ENCODE data around the gene NMT1.

Gene NMT1

DNA sequence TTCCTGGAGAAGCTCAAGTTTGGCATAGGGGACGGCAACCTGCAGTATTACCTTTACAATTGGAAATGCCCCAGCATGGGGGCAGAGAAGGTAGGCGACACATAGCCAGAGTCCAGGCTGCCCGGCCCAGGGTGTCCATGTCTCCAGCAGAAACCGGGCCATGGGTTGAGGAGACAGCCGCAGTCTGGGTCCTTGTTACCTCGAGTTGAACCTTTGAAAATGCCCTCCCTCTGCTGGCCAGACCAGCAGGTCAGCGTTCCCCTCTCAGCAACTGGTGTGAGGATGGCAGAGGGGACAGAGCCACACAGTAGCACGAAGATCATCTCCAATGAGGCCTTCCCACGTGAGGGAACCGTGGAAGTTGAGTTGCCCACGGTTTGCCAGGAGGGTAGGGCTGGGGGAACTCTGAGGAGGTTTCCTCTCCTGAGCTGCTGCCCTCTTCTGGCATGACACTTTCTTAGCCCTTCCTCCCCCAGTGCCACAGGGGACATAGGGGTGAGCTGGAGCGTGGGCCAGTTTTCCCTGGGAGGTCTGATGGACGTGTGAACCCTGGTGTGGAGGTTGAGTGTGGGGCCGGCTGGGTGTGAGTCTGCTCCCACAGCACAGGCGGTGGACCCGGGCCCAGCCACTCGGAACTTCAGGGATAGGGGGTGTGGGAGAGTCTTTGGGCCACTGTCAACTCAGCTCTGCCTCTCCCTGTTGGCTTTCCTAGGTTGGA lies 43.9 kb downstream of the NMT1 start:
- no peak for DNase-seq (ENCODE audit: low spot score)

DNA sequence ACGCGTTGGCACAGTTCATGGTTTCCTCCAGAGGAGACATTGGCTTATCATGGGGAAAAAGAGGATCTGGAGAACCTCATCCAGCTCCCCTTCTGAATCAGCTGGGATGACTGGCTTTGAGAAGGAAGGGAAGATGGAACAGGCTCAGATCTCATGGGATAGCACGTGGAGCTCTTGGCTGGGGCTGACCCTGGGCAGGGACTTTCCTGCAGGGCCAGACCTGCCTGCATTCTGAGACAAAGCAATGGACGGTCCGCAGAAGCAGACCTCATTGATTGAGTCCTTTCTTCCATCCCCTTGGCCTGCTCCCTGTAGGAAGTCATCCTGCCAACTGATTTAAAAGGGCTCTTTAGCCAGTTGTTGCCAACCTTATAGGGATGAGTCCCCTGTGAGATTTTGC lies 45.0 kb downstream of the NMT1 start:
- no peak for DNase-seq (ENCODE audit: low spot score)

DNA sequence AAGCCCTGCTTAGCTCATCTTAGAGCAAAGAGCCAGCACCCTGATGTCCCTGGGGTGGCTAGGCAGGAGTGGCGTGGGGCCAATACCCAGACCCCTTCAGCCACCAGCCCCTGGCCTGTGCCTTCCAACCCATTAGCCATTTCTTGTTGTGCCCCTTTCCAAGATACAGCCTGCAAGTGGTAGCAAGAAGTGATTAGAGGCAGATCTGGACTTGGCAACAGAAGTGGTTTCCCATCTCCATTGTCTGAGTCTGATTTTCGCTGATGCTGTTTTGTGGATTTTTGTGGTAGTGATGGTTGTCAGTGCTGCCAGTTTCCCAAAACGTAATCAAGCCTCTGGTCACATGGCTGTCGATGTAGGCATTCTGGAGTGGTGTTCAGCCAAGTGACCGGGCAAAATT lies 45.5 kb downstream of the NMT1 start:
- no peak for DNase-seq (ENCODE audit: low spot score)

DNA sequence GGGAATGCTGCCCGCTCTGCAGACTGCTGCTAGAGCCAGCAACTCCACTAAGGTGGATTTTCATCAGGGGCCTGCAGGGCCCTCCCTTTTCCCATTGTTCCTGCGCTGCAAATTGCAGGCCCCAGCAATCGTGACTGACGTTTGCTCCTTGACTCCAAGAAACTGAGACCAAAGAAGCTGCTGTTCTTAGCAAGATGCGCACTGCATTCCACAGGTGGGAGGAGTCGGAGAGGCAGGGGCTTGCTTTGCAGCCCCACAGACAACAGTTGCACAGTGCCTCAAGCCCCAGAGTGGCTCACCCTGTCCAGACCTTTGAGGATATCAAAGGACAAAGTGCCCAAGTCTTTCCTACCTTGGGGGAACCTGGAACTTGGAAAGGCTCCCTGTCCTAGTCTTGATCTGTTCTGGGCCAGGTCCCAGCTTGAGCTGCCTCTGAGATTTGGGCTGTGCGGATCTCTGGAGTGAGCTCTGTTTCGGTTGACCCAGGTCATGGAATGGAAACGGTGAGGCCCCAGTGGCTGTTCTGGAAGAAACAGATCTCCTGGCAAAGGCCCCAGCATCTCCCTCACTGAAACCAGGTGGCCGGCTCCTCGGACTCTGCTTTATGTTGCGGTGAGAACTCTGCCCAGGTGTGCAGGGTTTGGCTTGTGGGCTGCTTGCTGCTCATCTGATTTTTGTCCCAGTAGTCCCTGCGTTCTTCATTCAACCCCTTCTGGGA lies 46.3 kb downstream of the NMT1 start:
- no peak for DNase-seq (ENCODE audit: low spot score)

DNA sequence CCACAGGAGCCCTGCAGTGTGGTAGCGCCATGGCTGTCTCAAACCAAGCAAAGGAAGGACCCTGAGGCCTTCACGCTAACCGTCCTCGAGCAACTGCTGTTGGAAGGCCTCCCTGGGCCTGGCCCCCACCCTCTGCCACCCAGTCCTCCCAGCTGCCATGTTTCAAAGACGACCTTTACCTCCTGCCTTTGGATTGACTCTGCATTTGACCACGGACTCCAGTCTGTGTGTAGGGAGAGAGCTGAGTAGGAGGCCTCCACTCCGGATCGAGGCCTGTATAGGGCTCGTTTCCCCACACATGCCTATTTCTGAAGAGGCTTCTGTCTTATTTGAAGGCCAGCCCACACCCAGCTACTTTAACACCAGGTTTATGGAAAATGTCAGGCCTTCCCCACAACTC lies 46.9 kb downstream of the NMT1 start:
- DNase-seq (ENCODE audit: low spot score) = no peak

DNA sequence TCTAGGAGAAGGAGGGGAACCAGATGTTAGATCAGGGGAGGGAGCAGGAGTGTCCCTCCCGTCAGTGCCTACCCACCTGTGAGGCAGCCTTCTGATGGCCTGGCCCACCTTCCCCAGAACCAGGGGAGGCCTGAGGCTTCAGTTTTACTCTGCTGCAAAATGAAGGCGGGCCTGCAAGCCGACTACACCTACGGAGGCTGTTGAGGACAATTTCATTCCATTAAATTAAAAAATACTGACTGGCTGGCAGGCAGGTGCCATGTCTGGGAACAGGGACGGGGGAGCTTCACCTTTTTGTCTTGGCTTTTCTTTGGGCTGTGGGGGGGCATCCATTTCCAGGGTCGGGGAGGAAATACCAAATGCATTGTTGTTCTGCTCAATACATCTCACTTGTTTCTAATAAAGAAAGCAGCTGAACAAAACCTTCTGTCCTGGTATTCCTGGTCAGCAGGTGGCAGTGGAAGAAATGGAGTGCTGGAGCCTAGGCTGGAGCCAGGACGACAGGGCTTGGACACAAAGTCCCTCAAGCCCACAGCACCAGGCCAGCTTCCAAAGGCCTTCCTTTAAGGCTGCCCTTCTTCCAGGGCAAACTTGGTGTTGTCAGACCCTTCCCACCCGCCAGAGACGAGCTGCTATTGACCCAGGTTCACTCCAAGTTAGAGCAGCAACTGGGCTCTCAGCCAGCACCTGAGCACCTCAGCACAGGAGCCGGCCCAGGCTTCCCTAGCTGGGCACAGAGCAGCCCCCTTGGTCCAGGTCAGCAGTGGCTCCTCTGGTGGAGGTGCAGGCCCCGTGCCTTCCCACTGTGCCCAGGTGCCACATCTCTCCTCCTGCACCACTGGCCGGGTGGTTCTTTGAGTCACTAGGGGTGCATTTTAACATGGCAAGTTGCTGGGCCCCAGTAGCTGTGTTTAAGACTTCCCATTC lies 47.7 kb downstream of the NMT1 start:
- DNase-seq (ENCODE audit: low spot score) = no peak

DNA sequence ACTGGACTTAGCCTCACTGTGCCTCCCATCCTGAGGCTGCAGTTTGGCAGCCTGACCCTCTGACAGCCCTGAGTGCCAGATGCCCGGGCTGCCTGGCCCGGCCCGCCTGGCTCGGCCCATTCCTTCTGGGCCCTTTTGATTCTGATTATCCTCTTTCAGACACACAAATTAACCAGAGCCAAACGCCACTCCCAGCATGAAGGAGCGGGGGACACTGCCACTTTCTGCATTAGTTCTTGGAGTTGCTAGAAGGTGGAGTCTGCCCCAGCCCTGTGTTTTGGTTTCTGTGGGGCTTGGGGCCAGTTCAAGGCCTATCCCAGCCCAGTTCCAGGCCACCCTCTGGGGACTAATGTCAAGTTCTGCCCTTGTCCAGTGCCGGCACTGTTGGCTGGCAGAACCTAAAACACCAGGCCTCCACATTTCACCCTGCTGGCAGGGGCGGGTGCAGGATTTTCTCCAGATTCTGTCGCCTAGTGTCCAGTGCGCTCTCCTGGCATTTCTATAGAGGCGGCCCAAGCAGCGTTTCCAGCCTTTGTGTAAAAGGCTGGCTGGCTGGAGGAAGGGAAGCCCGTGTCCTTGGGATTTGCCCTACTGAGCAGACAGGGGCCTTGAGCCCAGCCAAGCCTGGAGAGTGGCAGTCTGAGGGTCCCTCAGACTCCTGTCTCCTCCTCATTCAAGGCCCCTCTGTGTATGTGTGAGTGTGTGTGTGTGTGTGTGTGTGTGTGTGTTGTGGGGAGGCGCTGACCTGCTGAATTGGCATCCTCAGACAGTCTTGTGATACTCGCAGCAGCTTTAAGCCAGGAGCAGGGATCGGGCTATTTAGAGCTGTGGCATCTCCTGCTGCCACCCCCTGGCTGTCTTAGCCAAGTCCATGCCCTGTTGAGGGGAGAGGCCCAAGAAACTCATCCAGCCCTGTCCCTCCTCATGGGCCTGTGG lies 49.8 kb downstream of the NMT1 start:
- peak; percentile 62 for DNase-seq (ENCODE audit: low spot score)

DNA sequence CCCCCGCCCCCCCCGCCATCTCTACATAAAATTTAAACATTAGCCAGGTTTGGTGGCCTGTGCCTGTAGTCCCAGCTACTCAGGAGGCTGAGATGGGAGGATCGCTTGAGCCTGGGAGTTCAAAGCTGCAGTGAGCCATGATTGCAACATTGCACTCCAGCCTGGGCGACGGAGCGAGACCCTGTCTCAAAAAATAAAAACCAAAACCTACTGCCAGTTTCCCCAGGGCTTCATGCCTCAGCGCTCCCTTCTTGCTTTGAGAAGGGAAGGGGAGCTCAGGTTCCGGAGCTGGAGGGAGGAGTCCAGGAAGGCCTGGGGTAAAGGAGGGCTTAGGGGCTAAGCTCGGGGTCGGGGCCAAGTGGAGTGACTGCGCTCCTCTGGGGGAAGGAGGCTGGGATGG lies 50.7 kb downstream of the NMT1 start:
- no peak for DNase-seq (ENCODE audit: low spot score)

DNA sequence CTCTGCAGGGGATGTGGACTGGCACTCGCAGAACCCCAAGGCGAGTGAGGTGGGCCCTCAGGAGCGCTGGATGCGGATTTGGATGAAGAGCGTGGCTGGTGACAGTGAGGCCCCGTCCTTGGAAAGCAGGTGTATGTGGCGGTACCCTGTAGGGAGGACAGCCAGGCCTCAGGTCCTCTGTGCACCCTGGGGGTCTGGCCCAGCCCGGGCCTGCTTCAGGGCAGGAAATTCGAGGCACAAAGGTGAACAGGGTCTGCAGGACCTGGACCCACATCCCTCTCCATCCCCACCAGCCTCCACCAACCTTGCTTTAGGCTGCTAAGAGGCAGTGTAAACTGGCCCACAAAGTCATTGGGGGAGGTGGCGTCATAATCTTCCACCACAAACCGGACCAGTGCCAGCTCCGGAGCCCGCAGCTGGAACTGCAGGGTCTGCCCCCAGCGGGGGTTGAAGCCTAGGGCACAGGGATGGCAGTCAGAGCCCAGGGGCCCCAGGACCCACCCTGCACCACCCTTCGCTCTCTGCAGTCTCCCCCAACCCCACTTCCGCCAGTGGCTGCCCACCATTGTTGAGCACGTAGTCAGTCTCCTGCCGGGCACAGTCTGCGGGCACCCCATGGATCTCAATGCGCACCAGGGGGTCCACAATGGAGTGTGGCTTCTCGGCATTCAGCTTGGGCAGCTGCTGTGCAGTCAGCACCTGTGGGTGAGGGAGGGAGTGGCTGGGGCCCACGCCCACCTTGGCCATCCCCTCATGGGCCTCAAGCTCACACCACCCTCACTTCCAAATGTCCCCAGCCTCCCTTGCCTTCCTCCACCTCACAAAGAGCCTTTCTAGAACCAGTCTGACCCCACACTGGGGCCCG lies 51.7 kb downstream of the NMT1 start:
- DNase-seq (ENCODE audit: low spot score) = no peak

DNA sequence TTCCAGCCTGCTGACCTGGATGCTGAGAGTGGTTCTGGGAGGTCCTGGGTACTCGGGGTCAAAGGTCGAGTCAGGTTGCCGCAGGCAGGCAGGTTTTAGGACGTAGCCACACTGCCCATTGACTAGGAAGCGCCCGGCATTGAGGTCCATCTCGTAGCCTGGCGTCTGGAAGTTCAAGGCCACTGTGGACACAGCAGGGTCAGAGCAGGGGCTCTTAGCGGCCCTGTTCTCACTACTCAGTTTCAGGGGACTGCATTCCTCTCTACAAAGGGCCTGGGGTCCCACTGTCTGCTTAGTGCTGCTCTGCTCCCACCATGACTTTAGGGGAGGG lies 52.3 kb downstream of the NMT1 start:
- DNase-seq (ENCODE audit: low spot score) = no peak

DNA sequence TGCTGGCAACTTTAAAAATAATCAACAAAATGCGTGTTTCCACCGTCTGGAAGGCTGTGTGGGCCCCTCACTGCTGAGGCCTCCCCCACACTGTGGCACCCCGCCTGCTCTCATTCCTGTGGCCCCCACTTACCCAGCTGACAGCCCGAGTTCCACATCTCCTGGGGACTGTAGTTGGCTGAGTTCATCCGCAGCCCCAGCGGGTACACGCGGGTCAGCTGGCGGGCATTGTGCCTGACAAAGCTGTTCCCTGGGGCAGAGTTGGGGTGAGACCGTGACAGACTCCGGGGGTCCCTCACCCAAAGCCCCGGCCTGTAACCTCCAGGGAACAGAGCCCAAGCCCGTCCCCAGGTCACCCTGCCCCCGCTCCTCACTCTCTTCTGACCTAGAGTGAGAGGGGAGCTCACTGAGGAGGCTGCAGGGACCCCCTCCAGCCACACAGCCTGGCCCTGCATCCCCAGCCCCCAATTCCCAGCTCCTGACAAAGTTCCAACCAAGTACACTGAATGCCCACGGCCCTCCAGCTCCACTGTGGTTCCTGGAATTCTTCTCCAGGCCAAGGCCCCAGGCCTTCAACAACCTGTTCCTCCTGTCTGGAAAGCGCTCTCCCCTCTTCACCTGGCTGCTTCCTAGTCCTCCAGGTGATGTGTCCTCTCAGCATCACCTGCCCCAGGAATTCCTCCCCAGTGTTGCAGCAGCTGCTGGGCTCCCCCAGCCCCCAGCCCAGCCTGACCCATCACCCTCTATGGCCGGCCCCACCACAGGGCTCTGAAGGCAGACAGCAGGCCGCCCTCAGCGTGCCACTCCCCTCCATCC lies 53.2 kb downstream of the NMT1 start:
- no peak for DNase-seq (ENCODE audit: low spot score)

DNA sequence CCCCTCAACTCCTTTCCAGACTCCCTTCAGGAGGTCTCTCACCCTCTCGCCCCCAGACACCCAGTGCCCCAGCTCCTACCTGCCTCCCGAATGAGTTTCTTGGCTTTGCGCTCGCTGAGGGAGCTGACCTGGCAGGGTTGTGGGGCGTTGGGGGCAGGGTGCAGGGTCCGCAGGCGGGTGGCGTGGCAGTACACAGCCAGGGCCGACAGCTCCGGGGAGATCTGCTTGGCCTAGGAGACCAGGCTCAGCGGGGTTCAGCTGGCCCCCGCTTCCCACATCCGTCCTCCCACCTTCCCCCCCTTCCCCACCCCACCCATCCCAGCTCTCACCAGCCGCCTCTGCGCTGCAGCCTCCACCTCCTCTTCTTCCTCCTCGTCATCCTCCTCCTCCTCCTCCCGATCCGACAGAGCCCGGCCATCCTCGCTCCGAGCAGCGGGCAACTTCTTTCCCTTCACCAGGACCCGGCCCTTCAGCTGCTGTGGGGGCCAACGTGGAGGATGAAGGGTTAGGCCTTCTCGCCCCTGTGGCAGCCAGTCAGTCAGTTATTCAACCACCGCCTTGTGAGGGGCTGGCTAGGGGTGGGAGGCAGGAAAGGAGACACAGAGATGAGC lies 54.0 kb downstream of the NMT1 start:
- no peak for DNase-seq (ENCODE audit: low spot score)

DNA sequence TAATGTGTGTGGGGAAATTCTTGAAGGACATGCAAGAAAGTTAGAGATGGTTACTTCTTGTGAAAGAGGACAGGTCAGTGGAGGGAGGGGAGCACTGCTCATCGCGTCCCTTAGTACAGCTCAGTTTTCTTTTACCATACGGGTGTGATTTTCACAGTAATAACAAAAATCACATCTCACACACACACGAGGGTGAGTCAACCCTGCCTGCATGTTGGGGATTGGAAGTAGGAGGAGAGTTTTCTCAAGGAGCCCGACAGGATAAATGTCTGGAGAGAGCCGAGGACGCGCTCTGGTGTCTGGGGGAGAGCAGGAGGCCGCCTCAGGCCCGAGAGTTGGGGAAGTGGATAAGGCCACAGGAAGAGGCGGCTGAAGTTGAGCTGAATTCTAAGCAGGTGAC lies 54.8 kb downstream of the NMT1 start:
- no peak for DNase-seq (ENCODE audit: low spot score)

DNA sequence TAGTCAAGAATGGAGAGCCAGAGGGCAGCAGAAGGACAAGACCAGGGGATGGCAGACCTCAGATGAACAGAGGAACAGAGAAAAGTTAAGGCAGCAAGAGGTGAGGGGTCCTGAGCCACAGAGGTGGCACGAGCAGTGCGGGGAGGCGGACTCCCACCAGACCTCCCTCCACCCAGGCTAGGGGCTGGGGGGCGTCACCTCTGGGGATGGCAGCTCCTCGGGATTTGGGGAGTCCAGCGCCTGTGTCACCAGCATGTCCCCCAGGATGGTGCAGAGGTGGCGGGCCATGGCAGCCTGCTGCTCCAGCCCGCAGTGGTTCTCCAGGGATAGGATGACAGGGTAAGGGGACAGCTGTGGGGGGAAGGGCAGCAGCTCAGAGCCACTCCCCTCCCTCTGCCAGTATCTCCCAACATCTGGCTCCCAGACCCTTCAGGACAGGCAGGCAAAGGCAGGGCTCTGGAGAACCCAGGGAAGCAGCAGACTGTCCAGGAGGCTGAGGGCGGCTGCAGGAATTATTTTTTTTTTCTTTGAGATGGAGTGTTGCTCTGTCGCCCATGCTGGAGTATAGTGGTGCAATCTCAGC lies 55.4 kb downstream of the NMT1 start:
- DNase-seq (ENCODE audit: low spot score) = no peak

DNA sequence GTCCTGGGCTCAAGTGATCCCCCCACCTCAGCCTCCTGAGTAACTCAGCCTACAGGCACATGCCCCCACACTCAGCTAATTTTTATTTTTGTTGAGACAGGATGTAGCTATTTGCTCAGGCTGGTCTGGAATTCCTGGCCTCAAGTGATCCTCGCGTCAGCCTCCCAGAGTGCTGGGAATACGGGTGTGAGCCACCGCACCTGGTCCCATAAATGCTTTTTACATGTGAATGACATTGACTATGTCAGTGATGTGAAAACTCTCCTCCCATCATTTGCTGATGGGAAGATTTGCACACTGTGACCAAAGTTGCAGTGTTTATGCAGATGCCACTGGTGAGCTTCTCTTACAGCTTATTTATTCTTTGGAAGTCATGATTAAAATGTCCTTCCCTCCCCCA lies 56.2 kb downstream of the NMT1 start:
- DNase-seq (ENCODE audit: low spot score) = no peak

DNA sequence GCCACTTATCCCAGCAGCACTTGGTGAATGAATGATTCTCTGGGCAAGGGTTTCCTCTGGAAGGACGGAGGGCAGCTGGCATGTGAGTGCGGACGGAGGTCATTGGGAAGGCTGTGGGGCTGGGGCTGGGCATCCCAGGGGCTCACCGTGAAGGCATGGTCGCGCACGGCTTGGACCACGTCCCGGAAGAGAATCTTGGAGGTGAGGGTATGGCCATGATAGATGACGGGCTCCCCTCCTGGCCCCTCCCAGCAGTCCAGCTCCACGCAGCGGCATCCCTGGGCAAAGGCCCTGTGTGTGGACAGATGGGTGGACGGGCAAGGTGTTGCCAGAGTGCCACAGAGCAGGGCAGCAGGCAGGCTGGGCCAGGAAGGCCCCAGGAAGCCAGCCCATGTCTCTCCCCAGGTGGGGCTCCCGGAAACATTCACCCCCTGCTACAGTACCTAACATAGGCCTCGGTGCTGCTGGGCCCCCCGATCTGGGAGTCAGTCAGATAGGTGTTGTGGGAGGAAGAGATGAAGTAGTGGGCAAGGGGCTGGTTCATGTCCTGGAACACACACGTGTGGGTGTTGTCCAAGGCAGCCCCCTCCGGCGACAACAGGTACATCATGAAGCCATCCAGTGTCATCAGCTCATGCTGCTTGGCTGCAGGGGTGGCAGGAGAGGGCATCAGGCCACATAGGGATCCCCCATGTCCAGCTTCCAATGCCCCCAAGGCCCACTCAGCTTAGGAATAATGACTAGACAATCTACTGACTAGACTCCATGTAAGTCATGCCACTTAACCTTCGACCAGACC lies 56.9 kb downstream of the NMT1 start:
- no peak for DNase-seq (ENCODE audit: low spot score)

DNA sequence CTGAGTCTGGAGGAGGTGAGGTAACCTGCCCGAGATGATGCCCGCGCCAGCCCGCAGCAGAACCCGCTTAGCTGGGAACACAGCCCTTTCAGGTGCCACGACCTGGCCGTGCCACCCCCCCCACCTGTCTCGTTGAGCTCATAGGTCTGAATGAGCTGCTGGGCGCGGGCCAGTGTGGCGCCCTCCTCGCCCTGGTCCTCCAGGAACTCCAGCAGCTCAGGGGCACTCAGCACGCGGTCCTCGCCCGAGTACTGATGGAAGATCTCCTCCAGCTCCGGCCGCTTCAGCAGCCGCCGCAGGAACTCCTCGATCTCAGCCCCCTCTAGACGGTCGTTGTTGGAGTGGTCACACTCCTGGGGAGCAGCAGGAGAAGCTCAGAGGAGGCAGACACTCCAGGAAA lies 57.6 kb downstream of the NMT1 start:
- no peak for DNase-seq (ENCODE audit: low spot score)

DNA sequence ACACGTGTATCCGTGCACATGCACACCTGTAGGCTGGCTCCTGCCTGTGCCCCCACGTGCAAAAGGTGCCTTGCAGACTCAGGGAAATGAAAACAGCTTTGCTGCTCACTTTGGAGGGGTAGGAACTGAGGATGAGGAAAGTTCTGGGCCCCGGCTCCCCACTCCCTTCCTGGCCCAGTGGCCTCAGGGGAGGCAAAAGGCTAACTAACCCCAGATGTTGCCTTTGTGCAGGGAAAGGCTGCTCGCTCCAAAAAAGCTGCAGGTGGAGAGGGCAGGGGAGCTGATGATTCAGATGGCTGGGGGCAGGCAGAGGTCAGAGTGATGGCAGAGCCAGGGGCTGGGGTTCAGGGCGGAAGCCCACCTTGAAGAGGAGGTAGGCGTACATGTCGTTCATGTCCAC lies 58.8 kb downstream of the NMT1 start:
- DNase-seq (ENCODE audit: low spot score) = no peak

All from globus pallidus (tissue), 1 donor.